BJ (cell line): Measurements from ENCODE around the gene RYR1. TPM values are rescaled to one million over a fixed set of nuclear protein-coding genes. Genes with fewer than 3 reads are reported as not detected.

Experiments used
- CTCF ChIA-PET: fragments of 350-600 bp; formaldehyde crosslinking; extraction: SDS; loops from one replicate; lab custom pipeline; 2021; ENCODE audit warnings: antibody characterized with exemption, inconsistent platforms; lab: Yijun Ruan, JAX
- POLR2A ChIA-PET: fragments of 300-600 bp; sonication (Branson Sonifier 250); formaldehyde crosslinking; extraction: SDS; loops from one replicate; lab custom pipeline; 2021; ENCODE audit warnings: antibody characterized with exemption; lab: Charles Lee
- DNase-seq: peaks from one replicate; pipeline ENCODE4 v3.0.0-alpha.2; 2011; ENCODE audit warnings: low read depth
- H3K27me3 ChIP-seq: 2 replicates; pipeline ENCODE4 v1.6.0; 2011; ENCODE audit warnings: low read length; ENCODE audit not compliant: control insufficient read depth, insufficient read depth
- H3K36me3 ChIP-seq: 2 replicates; pipeline ENCODE4 v1.5.1; 2011; ENCODE audit warnings: low read length; ENCODE audit not compliant: control insufficient read depth, insufficient read depth
- H3K4me3 ChIP-seq: 2 replicates; pipeline ENCODE4 v1.5.1; 2011; ENCODE audit warnings: low read depth, mild to moderate bottlenecking, control low read depth, low read length
- polyA plus RNA-seq: library from polyadenylated mRNA; depleted of rRNA; stranded (reverse); fragments of >200 nt; gene quantifications from 2 replicates; pipeline ENCODE4 v1.2.3, GENCODE V29; 2011
- TF ChIP-seq, protein P1 (sequence below): IDR thresholded peaks from 2 replicates; pipeline ENCODE4 v1.5.1; 2011; ENCODE audit warnings: low read depth, mild to moderate bottlenecking, control low read depth, inconsistent platforms, low read length, moderate library complexity; ENCODE audit not compliant: insufficient read depth

Gene RYR1
- polyA plus RNA-seq, 1 experiment: 0.04 TPM

DNA sequence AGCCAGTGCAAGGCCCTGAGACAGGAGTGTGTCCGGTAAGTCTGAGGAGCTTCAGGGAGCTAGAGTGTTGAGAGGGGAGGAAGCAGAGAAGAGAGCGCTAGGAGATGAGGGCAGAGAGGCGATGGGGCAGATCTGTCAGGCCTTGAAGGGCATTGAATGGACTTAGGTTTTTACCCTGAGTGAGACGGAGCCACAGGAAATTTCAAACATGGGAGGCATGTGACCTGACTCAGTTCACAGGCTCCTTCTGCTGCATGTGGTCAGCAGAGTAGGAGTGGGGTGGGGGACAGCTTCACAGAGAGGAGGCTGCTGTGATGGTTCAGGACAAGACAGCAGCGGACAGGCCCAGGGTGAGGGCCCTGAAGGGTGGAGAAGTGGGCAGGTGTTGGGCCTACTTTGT is 33.1 kb upstream of the RYR1 start:
- Histone ChIP-seq H3K36me3 (peaks cover 2% of the 10 kb centered on the region; the same call in 1 of the 2 replicates), H3K4me3 (no peak overlapping the region), H3K27me3 (no peaks in the 10 kb centered on the region)
- DNase-seq: no peak
- TF ChIP-seq, protein P1, sequence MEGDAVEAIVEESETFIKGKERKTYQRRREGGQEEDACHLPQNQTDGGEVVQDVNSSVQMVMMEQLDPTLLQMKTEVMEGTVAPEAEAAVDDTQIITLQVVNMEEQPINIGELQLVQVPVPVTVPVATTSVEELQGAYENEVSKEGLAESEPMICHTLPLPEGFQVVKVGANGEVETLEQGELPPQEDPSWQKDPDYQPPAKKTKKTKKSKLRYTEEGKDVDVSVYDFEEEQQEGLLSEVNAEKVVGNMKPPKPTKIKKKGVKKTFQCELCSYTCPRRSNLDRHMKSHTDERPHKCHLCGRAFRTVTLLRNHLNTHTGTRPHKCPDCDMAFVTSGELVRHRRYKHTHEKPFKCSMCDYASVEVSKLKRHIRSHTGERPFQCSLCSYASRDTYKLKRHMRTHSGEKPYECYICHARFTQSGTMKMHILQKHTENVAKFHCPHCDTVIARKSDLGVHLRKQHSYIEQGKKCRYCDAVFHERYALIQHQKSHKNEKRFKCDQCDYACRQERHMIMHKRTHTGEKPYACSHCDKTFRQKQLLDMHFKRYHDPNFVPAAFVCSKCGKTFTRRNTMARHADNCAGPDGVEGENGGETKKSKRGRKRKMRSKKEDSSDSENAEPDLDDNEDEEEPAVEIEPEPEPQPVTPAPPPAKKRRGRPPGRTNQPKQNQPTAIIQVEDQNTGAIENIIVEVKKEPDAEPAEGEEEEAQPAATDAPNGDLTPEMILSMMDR: no peak
- ChIA-PET CTCF (interaction anchor here (0.8 kb wide), 1 partner anchor 235 kb away, joined by 4 read pairs; no protein-coding TSS in a partner anchor), POLR2A (no interaction called here)

DNA sequence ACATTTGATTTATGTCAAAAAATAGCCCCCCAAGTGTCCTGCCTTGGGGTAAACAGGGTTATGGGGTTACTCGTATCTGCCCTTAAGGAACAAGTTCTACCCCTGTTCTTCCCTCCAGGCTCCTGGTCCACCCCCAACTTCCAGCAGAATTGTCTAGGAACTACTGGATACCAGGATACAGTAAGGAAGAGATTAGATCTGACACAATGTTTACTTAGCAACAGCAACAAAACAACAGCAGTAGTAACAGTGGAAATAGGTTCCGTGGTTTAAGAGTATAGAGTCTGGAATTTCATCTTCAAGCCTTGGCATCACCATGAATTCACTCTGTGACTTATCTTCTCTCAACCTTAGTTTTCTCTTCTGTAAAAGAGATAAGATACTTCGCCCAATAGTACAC is 32.3 kb upstream of the RYR1 start:
- POLR2A ChIA-PET: no interaction called here

DNA sequence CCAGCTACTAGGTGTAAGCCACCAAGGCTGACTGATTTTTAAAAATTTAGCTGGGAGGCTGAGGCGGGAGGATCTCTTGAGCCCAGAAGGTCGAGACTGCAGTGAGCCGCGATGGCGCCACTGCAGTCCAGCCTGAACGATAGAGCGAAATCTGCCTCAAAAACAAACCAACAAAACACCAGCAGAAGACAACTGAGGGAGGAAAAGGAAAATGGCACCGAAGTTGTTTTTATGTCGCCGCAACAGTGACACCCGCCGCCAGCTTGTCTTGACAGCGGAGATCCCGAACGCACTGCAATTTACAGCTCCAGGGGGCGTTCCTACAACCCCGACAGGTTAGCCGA is 30.9 kb upstream of the RYR1 start:
- TF ChIP-seq, protein P1: no peak
- POLR2A ChIA-PET: interaction anchor here (0.6 to 1.0 kb wide), 4 partner anchors 15 to 427 kb away, joined by 3 to 8 read pairs (median 4); partner anchors contain the start of genes EIF3K and GGN
- Histone ChIP-seq H3K4me3 (peak overlapping the region; percentile 28), H3K36me3 (peaks cover 5% of the 10 kb centered on the region; the same call in 1 of the 2 replicates), H3K27me3 (no peaks in the 10 kb centered on the region)
- no peak for DNase-seq
- CTCF ChIA-PET: interaction anchor here (0.6 to 3.8 kb wide), 44 partner anchors 10 to 535 kb away, joined by 3 to 47 read pairs (median 4); partner anchors contain the start of genes ACTN4, EIF3K, GGN and HNRNPL

More for the DNA sequence above, 32.3 kb upstream of the RYR1 start:
- TF ChIP-seq, protein P1: no peak
- Histone ChIP-seq H3K36me3 (0 out of 2 replicates have a peak, but pooled peaks cover 2% of the 10 kb centered on the region), H3K4me3 (no peak overlapping the region), H3K27me3 (no peaks in the 10 kb centered on the region)
- no peak for DNase-seq
- CTCF ChIA-PET: no interaction called here

DNA sequence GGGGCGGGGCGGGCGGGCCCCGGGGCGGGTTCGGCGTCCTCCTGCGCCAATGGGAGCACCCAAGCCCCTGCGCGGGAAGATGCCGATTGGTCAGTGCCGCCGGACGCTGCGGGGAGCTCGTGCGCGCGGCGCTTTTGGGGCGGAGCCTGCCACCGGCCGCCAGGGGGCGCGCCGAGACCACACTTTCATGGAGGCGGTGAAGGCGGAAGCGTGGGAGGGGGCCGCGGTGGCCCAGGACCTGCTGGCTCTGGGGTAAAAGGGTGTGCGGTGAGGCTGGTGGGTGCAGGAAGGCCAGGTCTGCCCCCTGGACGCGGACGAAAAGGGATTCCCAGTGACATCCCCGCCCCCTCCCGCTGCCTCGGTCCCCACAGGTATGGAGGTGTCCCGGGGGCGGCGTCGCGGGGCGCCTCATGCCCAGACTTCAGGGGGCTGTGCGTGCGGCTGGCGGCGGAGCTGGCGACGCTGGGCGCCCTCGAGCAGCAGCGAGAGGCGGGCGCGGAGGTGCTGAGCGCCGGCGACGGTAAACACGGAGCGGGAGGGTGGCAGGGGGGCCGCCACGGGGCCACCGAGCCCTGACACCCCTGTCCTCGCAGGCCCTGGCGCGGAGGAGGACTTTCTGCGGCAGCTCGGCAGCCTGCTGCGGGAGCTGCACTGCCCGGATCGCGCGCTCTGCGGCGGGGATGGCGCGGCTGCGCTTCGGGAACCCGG is 30.4 kb upstream of the RYR1 start, which contains the start of gene FAM98C:
FAM98C (plus strand) TSS at position 127 of the 708 bp plus-strand sequence; CDS start at position 188, 61 bp downstream.
- peaks cover 5% of the 10 kb centered on the region; the same call in 1 of the 2 replicates for H3K36me3 ChIP-seq
- peak within 1 kb of the TSS; percentile 88 for H3K4me3 ChIP-seq
- ChIA-PET POLR2A (interaction anchor here (0.6 to 1.0 kb wide), 5 partner anchors 15 to 426 kb away, joined by 3 to 8 read pairs (median 4); partner anchors contain the start of genes EIF3K and GGN), CTCF (interaction anchor here (0.5 to 3.8 kb wide), 49 partner anchors 10 to 619 kb away, joined by 3 to 47 read pairs (median 4); partner anchors contain the start of genes ACTN4, EIF3K, GGN and HNRNPL)
- DNase-seq: peak; percentile 65
- TF ChIP-seq, protein P1: peak; percentile 74
- no peaks in the 10 kb centered on the region for H3K27me3 ChIP-seq

DNA sequence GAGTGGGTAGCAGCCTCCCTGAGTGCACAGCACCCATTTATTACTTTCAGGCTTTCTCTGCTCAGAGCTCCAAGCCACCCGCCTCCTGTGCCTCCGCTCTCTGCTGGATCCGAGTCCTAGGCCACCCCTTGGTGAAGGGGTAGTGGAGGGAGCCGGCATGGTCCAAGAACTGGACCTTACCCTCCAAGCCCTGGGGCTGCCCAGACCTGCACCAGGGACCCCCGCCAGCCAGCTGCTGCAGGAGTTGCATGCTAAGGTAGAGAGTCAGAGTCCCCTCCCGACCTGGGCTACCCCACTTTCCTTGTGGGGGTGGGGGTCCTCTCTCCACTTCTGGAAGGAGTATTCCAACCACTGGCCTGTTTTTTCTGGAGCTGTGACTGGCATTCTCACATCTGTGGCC is 28.6 kb upstream of the RYR1 start:
- TF ChIP-seq, protein P1: no peak
- H3K27me3 ChIP-seq: no peaks in the 10 kb centered on the region

More for the DNA sequence above, 28.6 kb upstream of the RYR1 start:
- ChIA-PET POLR2A (no interaction called here), CTCF (interaction anchor here (2.5 to 3.8 kb wide), 4 partner anchors 8 to 533 kb away, joined by 4 to 47 read pairs (median 24); partner anchors contain the start of gene GGN)
- DNase-seq: no peak
- H3K4me3 ChIP-seq: no peak overlapping the region
- peaks cover 5% of the 10 kb centered on the region; the same call in 1 of the 2 replicates for H3K36me3 ChIP-seq
